ENCODE measurements around the gene TSHR. TPM values are rescaled to one million over a fixed set of nuclear protein-coding genes. Genes with fewer than 3 reads are reported as not detected.
"Not testable (repeated sequence)": the region's sequence is repeated elsewhere in the genome, so short reads cannot be mapped to it uniquely, and the experiment has no call there.

TSHR gene
- not detected for total RNA-seq
- long read RNA-seq, result 0 reads

- intact Hi-C loops (cut with DNase I), result loop anchor here (10.0 kb wide), 1 partner anchor 509 kb away; no protein-coding TSS in a partner anchor
- ATAC-seq (peak; percentile 21), DNase-seq (ENCODE audit: missing footprints) (no peak)
These were observed at the start of gene TSHR for GRCh38 chr14:80955416-80955941. TSHR (plus strand) TSS chr14:80955621; CDS start chr14:80955681, 60 bp downstream.

GRCh38 chr14:80906336-80906735, 49.1 kb upstream of the TSHR start:
- intact Hi-C loops (cut with DNase I), result no loop called here
- ATAC-seq, result no peak
- no peak for DNase-seq (ENCODE audit: missing footprints)

GRCh38 chr14:80906946-80907345, 48.5 kb upstream of the TSHR start:
- ATAC-seq (no peak), DNase-seq (ENCODE audit: missing footprints) (no peak)
- intact Hi-C loops (cut with DNase I), result no loop called here

GRCh38 chr14:80912013-80912412, 43.4 kb upstream of the TSHR start:
- DNase-seq (ENCODE audit: missing footprints); ATAC-seq; intact Hi-C loops (cut with DNase I): not testable (repeated sequence)

GRCh38 chr14:80919622-80920021, 35.8 kb upstream of the TSHR start:
- ATAC-seq (no peak), DNase-seq (ENCODE audit: missing footprints) (no peak)
- intact Hi-C loops (cut with DNase I), result no loop called here

GRCh38 chr14:80923368-80923767, 32.1 kb upstream of the TSHR start:
- DNase-seq (ENCODE audit: missing footprints), result no peak
- intact Hi-C loops (cut with DNase I), result no loop called here
- ATAC-seq, result no peak

- DNase-seq (ENCODE audit: missing footprints), result no peak
- intact Hi-C loops (cut with DNase I), result no loop called here
- no peak for ATAC-seq
These were observed 30.9 kb upstream of the TSHR start for GRCh38 chr14:80924365-80925103.

- DNase-seq (ENCODE audit: missing footprints) (no peak), ATAC-seq (peak; percentile 82)
- intact Hi-C loops (cut with DNase I), result no loop called here
These were observed 28.9 kb upstream of the TSHR start for GRCh38 chr14:80926397-80927082.

- ATAC-seq, result peak; percentile 8
These were observed 28.1 kb upstream of the TSHR start for GRCh38 chr14:80927083-80927989.

GRCh38 chr14:80930095-80930494, 25.3 kb upstream of the TSHR start:
- no peak for ATAC-seq
- intact Hi-C loops (cut with DNase I), result no loop called here
- DNase-seq (ENCODE audit: missing footprints), result no peak

More at GRCh38 chr14:80927083-80927989, 28.1 kb upstream of the TSHR start:
- no peak for DNase-seq (ENCODE audit: missing footprints)
- intact Hi-C loops (cut with DNase I), result no loop called here

GRCh38 chr14:80930836-80931389, 24.5 kb upstream of the TSHR start:
- ATAC-seq (no peak), DNase-seq (ENCODE audit: missing footprints) (no peak)
- intact Hi-C loops (cut with DNase I), result no loop called here

- intact Hi-C loops (cut with DNase I), result no loop called here
- DNase-seq (ENCODE audit: missing footprints) (no peak), ATAC-seq (no peak)
These were observed 22.1 kb upstream of the TSHR start for GRCh38 chr14:80933282-80933681.

- DNase-seq (ENCODE audit: missing footprints) (no peak), ATAC-seq (no peak)
- intact Hi-C loops (cut with DNase I), result no loop called here
These were observed 21.7 kb upstream of the TSHR start for GRCh38 chr14:80933686-80934085.

GRCh38 chr14:80940146-80940545, 15.3 kb upstream of the TSHR start:
- ATAC-seq, result no peak
- no peak for DNase-seq (ENCODE audit: missing footprints)
- intact Hi-C loops (cut with DNase I), result no loop called here

GRCh38 chr14:80941241-80942185, 13.9 kb upstream of the TSHR start, which contains the start of gene CEP128:
CEP128 (minus strand) TSS chr14:80941738.
- DNase-seq (ENCODE audit: missing footprints), result peak; percentile 96
- intact Hi-C loops (cut with DNase I), result no loop called here
- peak; percentile 100 for ATAC-seq

- no peak for DNase-seq (ENCODE audit: missing footprints)
- intact Hi-C loops (cut with DNase I), result no loop called here
- ATAC-seq, result no peak
These were observed 13.2 kb upstream of the TSHR start for GRCh38 chr14:80942191-80942600.

GRCh38 chr14:80944861-80945617, 10.4 kb upstream of the TSHR start:
- intact Hi-C loops (cut with DNase I), result no loop called here
- no peak for ATAC-seq
- no peak for DNase-seq (ENCODE audit: missing footprints)
